PC-3 (cell line): Measurements from ENCODE around the gene CXCL11.

ENCODE experiments used
- EZH2 ChIP-seq: fragments of 300-600 bp; sonication (generic); IDR thresholded peaks from one replicate; pipeline ENCODE4 v1.6.1; 2017; ENCODE audit warnings: antibody characterized with exemption, mild to moderate bottlenecking, low read length; ENCODE audit not compliant: unreplicated experiment
- EZH2phosphoT487 ChIP-seq: fragments of 300-600 bp; sonication (generic); IDR thresholded peaks from 2 replicates; pipeline ENCODE4 v1.6.1; 2018; ENCODE audit warnings: mild to moderate bottlenecking, antibody characterized with exemption, low read length, borderline replicate concordance
- TF ChIP-seq, protein P1 (sequence below): fragments of 300-600 bp; sonication (generic); conservative IDR thresholded peaks from 2 replicates; pipeline ENCODE4 v1.5.1; 2017; ENCODE audit warnings: antibody characterized with exemption, low read depth, mild to moderate bottlenecking, low read length

- TF ChIP-seq EZH2 (no peak), EZH2phosphoT487 (no peak)
- TF ChIP-seq, protein P1, sequence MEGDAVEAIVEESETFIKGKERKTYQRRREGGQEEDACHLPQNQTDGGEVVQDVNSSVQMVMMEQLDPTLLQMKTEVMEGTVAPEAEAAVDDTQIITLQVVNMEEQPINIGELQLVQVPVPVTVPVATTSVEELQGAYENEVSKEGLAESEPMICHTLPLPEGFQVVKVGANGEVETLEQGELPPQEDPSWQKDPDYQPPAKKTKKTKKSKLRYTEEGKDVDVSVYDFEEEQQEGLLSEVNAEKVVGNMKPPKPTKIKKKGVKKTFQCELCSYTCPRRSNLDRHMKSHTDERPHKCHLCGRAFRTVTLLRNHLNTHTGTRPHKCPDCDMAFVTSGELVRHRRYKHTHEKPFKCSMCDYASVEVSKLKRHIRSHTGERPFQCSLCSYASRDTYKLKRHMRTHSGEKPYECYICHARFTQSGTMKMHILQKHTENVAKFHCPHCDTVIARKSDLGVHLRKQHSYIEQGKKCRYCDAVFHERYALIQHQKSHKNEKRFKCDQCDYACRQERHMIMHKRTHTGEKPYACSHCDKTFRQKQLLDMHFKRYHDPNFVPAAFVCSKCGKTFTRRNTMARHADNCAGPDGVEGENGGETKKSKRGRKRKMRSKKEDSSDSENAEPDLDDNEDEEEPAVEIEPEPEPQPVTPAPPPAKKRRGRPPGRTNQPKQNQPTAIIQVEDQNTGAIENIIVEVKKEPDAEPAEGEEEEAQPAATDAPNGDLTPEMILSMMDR, result no peak
Measured at GRCh38 chr4:76055421-76055820, 19.6 kb upstream of the CXCL11 start.
